GM18519 (cell line): ENCODE data around the gene RERGL.
"Not testable (repeated sequence)": the region's sequence is repeated elsewhere in the genome, so short reads cannot be mapped to it uniquely, and the experiment has no call there.

ENCODE experiments used
- ATAC-seq: cut with Tn5 transposase; IDR thresholded peaks from one replicate; pipeline ENCODE4 v1.9.1; 2021; ENCODE audit warnings: mild to moderate bottlenecking, moderate library complexity; ENCODE audit not compliant: unreplicated experiment, low FRiP score

Gene RERGL

GRCh38 chr12:18090093-18090492 lies at the start of gene RERGL:
RERGL (minus strand) TSS chr12:18090193; CDS start chr12:18090140, 53 bp downstream.
- ATAC-seq = no peak

- no peak for ATAC-seq
Observed at GRCh38 chr12:18139254-18139653, 49.3 kb upstream of the RERGL start.

GRCh38 chr12:18135509-18135908 lies 45.5 kb upstream of the RERGL start:
- ATAC-seq = no peak

- no peak for ATAC-seq
Observed at GRCh38 chr12:18135086-18135485, 45.1 kb upstream of the RERGL start.

- no peak for ATAC-seq
Observed at GRCh38 chr12:18130851-18131250, 40.9 kb upstream of the RERGL start.

- ATAC-seq = no peak
Observed at GRCh38 chr12:18123707-18124106, 33.7 kb upstream of the RERGL start.

- no peak for ATAC-seq
Observed at GRCh38 chr12:18120899-18121298, 30.9 kb upstream of the RERGL start.

GRCh38 chr12:18108611-18109010 lies 18.6 kb upstream of the RERGL start:
- no peak for ATAC-seq

- no peak for ATAC-seq
Observed at GRCh38 chr12:18103624-18104023, 13.6 kb upstream of the RERGL start.

- ATAC-seq = no peak
Observed at GRCh38 chr12:18101043-18101442, 11.1 kb upstream of the RERGL start.

GRCh38 chr12:18084080-18084479 lies 5.9 kb downstream of the RERGL start:
- ATAC-seq = no peak

- ATAC-seq = no peak
Observed at GRCh38 chr12:18079541-18080246, 10.3 kb downstream of the RERGL start.

- no peak for ATAC-seq
Observed at GRCh38 chr12:18074001-18074400, 16.0 kb downstream of the RERGL start.

- no peak for ATAC-seq
Observed at GRCh38 chr12:18072723-18073122, 17.3 kb downstream of the RERGL start.

- no peak for ATAC-seq
Observed at GRCh38 chr12:18071336-18071735, 18.7 kb downstream of the RERGL start.

- ATAC-seq = no peak
Observed at GRCh38 chr12:18068355-18068754, 21.6 kb downstream of the RERGL start.

- ATAC-seq = no peak
Observed at GRCh38 chr12:18066666-18067065, 23.3 kb downstream of the RERGL start.

- not testable (repeated sequence) for ATAC-seq
Observed at GRCh38 chr12:18062867-18063266, 27.1 kb downstream of the RERGL start.

- ATAC-seq = no peak
Observed at GRCh38 chr12:18057051-18057450, 32.9 kb downstream of the RERGL start.

- no peak for ATAC-seq
Observed at GRCh38 chr12:18054925-18055619, 34.9 kb downstream of the RERGL start.

GRCh38 chr12:18045446-18045992 lies 44.5 kb downstream of the RERGL start:
- ATAC-seq = no peak
